ENCODE data around the gene BBS2. TPM values are rescaled to one million over a fixed set of nuclear protein-coding genes. Genes with fewer than 3 reads are reported as not detected.

The BBS2 gene
- total and polyA plus RNA-seq, 2 of the 13 experiments (the other 11 are each of a cell fraction or from before 2014, with no cell fraction given), result 59.7 to 68.3 TPM

DNA sequence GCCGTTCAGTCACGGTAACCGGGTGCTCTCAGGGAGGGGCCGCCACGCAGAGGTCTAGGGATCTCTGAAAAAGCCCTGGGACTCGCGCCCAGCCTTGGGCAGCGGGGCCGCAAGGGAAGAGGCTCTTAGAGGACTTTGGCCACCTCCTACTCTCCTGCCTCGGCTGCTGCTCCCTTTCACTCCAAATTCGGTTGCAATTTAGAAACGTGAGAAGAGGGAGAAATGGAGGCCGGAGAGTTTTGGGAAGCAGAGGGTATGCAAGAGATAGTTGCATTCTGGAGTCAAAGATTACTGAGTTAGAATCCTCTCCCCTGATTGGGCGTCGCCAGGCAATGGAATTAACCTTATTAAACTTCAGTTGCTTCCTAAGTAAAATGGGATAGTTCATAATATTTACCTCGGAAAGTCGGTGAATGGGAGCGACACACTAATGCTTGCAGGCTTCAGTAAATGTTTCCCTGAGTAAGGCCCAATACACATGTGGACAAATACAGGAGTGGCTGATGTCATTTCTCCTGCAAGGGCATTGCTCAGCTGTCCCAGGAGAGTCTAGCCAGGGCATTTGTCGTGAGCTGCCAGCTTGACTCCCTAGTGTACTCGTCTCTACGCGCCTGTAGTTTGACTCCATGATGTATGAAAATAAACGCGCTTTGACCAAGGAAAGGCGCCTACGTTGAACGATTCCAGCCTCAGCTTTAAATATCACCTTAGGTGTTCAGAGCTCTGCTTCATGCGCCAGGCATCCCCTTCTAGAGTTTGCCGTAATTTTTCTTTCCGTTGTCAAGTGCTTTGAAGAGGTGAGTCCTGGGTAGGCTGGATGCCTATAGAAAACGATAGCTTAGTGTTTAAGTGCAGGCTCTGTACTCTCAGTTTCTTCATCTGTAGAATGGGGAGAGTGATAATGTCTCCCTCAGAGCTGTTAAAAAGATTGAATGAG is 67.8 kb downstream of the BBS2 start (continued):
- no peak for TF ChIP-seq ZBTB20 (CRISPR knock-in tag; IDR thresholded peaks at IDR 0.05; ENCODE audit: borderline replicate concordance, low read depth)
- TF ChIP-seq, protein P1, sequence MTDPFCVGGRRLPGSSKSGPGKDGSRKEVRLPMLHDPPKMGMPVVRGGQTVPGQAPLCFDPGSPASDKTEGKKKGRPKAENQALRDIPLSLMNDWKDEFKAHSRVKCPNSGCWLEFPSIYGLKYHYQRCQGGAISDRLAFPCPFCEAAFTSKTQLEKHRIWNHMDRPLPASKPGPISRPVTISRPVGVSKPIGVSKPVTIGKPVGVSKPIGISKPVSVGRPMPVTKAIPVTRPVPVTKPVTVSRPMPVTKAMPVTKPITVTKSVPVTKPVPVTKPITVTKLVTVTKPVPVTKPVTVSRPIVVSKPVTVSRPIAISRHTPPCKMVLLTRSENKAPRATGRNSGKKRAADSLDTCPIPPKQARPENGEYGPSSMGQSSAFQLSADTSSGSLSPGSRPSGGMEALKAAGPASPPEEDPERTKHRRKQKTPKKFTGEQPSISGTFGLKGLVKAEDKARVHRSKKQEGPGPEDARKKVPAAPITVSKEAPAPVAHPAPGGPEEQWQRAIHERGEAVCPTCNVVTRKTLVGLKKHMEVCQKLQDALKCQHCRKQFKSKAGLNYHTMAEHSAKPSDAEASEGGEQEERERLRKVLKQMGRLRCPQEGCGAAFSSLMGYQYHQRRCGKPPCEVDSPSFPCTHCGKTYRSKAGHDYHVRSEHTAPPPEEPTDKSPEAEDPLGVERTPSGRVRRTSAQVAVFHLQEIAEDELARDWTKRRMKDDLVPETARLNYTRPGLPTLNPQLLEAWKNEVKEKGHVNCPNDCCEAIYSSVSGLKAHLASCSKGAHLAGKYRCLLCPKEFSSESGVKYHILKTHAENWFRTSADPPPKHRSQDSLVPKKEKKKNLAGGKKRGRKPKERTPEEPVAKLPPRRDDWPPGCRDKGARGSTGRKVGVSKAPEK (CRISPR knock-in tag; IDR thresholded peaks at IDR 0.05; ENCODE audit: borderline replicate concordance), result 0 out of 2 replicates have a peak, but pooled peaks have one; percentile 54
- no peak for TF ChIP-seq YY1 (IDR thresholded peaks at IDR 0.05; ENCODE audit: insufficient read depth, insufficient replicate concordance, low read depth, low read length)
- TF ChIP-seq ZNF24 (IDR thresholded peaks at IDR 0.05), result no peak
- no peak for TF ChIP-seq CCAR2 (optimal IDR thresholded peaks at IDR 0.05; ENCODE audit: low read depth, low read length)
- TF ChIP-seq ZNF644 (CRISPR knock-in tag; IDR thresholded peaks at IDR 0.05; ENCODE audit: low read depth), result no peak
- TF ChIP-seq ZNF607 (CRISPR knock-in tag; IDR thresholded peaks at IDR 0.05; ENCODE audit: borderline replicate concordance), result peak; percentile 13; the same call in 1 of the 2 replicates
- TF ChIP-seq SNAI1 (CRISPR knock-in tag; IDR thresholded peaks at IDR 0.05; ENCODE audit: borderline replicate concordance), result no peak
- no peak for TF ChIP-seq DR1 (CRISPR knock-in tag; IDR thresholded peaks at IDR 0.05)
- TF ChIP-seq ZNF256 (CRISPR knock-in tag; conservative IDR thresholded peaks at IDR 0.05), result 0 out of 2 replicates have a peak, but pooled peaks have one; percentile 26
- no peak for TF ChIP-seq ZNF44 (CRISPR knock-in tag; IDR thresholded peaks at IDR 0.05)
- no peak for TF ChIP-seq SAFB2 (CRISPR knock-in tag; IDR thresholded peaks at IDR 0.05; ENCODE audit: borderline replicate concordance, low read depth)
- TF ChIP-seq RFXANK (CRISPR knock-in tag; IDR thresholded peaks at IDR 0.05), result no peak
- no peak for TF ChIP-seq ZBTB7B (CRISPR knock-in tag; IDR thresholded peaks at IDR 0.05)
- TF ChIP-seq, protein P2, sequence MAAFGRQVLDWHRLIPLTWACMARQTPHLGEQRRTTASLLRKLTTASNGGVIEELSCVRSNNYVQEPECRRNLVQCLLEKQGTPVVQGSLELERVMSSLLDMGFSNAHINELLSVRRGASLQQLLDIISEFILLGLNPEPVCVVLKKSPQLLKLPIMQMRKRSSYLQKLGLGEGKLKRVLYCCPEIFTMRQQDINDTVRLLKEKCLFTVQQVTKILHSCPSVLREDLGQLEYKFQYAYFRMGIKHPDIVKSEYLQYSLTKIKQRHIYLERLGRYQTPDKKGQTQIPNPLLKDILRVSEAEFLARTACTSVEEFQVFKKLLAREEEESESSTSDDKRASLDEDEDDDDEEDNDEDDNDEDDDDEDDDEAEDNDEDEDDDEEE (CRISPR knock-in tag; IDR thresholded peaks at IDR 0.05), result no peak
- TF ChIP-seq, protein P3, sequence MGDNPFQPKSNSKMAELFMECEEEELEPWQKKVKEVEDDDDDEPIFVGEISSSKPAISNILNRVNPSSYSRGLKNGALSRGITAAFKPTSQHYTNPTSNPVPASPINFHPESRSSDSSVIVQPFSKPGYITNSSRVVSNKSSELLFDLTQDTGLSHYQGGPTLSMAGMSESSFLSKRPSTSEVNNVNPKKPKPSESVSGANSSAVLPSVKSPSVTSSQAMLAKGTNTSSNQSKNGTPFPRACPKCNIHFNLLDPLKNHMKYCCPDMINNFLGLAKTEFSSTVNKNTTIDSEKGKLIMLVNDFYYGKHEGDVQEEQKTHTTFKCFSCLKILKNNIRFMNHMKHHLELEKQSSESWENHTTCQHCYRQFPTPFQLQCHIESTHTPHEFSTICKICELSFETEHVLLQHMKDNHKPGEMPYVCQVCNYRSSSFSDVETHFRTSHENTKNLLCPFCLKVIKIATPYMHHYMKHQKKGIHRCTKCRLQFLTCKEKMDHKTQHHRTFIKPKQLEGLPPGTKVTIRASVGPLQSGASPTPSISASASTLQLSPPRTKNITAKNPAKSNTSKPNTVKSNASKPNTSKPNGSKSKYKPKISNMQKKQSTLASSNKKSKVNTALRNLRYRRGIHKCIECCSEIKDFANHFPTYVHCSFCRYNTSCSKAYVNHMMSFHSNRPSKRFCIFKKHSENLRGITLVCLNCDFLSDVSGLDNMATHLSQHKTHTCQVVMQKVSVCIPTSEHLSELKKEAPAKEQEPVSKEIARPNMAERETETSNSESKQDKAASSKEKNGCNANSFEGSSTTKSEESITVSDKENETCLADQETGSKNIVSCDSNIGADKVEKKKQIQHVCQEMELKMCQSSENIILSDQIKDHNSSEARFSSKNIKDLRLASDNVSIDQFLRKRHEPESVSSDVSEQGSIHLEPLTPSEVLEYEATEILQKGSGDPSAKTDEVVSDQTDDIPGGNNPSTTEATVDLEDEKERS (CRISPR knock-in tag; IDR thresholded peaks at IDR 0.05), result no peak; the same call in none of the 2 replicates
- TF ChIP-seq RARA (CRISPR knock-in tag; IDR thresholded peaks at IDR 0.05), result no peak
- TF ChIP-seq, protein P4, sequence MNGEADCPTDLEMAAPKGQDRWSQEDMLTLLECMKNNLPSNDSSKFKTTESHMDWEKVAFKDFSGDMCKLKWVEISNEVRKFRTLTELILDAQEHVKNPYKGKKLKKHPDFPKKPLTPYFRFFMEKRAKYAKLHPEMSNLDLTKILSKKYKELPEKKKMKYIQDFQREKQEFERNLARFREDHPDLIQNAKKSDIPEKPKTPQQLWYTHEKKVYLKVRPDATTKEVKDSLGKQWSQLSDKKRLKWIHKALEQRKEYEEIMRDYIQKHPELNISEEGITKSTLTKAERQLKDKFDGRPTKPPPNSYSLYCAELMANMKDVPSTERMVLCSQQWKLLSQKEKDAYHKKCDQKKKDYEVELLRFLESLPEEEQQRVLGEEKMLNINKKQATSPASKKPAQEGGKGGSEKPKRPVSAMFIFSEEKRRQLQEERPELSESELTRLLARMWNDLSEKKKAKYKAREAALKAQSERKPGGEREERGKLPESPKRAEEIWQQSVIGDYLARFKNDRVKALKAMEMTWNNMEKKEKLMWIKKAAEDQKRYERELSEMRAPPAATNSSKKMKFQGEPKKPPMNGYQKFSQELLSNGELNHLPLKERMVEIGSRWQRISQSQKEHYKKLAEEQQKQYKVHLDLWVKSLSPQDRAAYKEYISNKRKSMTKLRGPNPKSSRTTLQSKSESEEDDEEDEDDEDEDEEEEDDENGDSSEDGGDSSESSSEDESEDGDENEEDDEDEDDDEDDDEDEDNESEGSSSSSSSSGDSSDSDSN (CRISPR knock-in tag; IDR thresholded peaks at IDR 0.05), result peak; percentile 18; the same call in 1 of the 2 replicates
- TF ChIP-seq HDAC1 (CRISPR knock-in tag; IDR thresholded peaks at IDR 0.05), result peak; percentile 18; the same call in 1 of the 2 replicates
- no peak for TF ChIP-seq HNRNPL (IDR thresholded peaks at IDR 0.05; ENCODE audit: low read depth, low read length)

All from HepG2 (cell line).